Keratinocyte (primary cell): Measurements from ENCODE around the gene SBK1.

Experiments
- CTCF ChIP-seq, 3 experiments: IDR thresholded peaks in 1 of 3; conservative IDR thresholded peaks in 1 of 3; optimal IDR thresholded peaks in 1 of 3; 2 replicates in 2 of 3; 3 replicates in 1 of 3; pipeline versions ENCODE3 to v1.5.1; 2011; ENCODE audit warnings: low read length in 3 of 3, mild to moderate bottlenecking in 3 of 3, moderate library complexity in 2 of 3, control low read depth in 1 of 3, inconsistent platforms in 1 of 3; ENCODE audit not compliant: insufficient read depth in 2 of 3; ENCODE audit errors: extremely low read depth in 1 of 3
- EZH2 ChIP-seq: IDR thresholded peaks from one replicate; pipeline ENCODE4 v1.6.1; 2012; ENCODE audit warnings: inconsistent platforms, mild to moderate bottlenecking, low read length, moderate library complexity

- no peak for TF ChIP-seq CTCF (optimal IDR thresholded peaks at IDR 0.05 in 1 of 3, IDR thresholded peaks at IDR 0.05 in 1 of 3, conservative IDR thresholded peaks at IDR 0.05 in 1 of 3; ENCODE audit: extremely low read depth in 1 of 3, insufficient read depth in 2 of 3, low read length in 3 of 3)
- TF ChIP-seq EZH2, result no peak
These were observed 13.3 kb upstream of the SBK1 start for GRCh38 chr16:28279006-28279405.
